H1 (cell line): Measurements from ENCODE around the gene VIT. TPM values are rescaled to one million over a fixed set of nuclear protein-coding genes. Genes with fewer than 3 reads are reported as not detected.
A peak's percentile ranks its signal among the peaks of the same experiment; 100 is the strongest.

ENCODE experiments used
- CTCF ChIA-PET: fragments of 300-600 bp; sonication (Branson Sonifier 250); formaldehyde crosslinking; loops from one replicate; lab custom pipeline; 2021; ENCODE audit not compliant: partially characterized antibody; lab: Charles Lee
- POLR2A ChIA-PET: fragments of 300-600 bp; sonication (Branson Sonifier 250); formaldehyde crosslinking; loops from one replicate; lab custom pipeline; 2021; ENCODE audit warnings: inconsistent platforms; ENCODE audit not compliant: partially characterized antibody; lab: Charles Lee
- DNase-seq, 2 experiments: peaks; one replicate each; pipeline versions ENCODE4 v3.0.0 to v3.0.0-alpha.2; 2010 to 2022; ENCODE audit warnings: low spot score in 2 of 2, low read depth in 1 of 2, mixed read lengths in 1 of 2
- FAIRE-seq: peaks from 2 replicates; lab custom pipeline; 2011; peaks lifted over from hg19 to GRCh38; lab: Jason Lieb, UNC
- H2AFZ ChIP-seq: 2 replicates; pipeline ENCODE4 v1.8.1; 2012; ENCODE audit warnings: low read length, inconsistent platforms
- H2AK5ac ChIP-seq: 2 replicates; pipeline ENCODE4 v1.6.1; 2013; ENCODE audit warnings: low read depth, low read length
- H2BK120ac ChIP-seq: replicated peaks from 2 replicates; pipeline ENCODE3; 2013; ENCODE audit warnings: low read depth, low read length, inconsistent platforms
- H2BK12ac ChIP-seq: 2 replicates; pipeline ENCODE4 v1.6.1; 2013; ENCODE audit warnings: low read depth, low read length
- H2BK15ac ChIP-seq: 2 replicates; pipeline ENCODE4 v1.6.1; 2013; ENCODE audit warnings: low read length
- H2BK20ac ChIP-seq: 2 replicates; pipeline ENCODE4 v1.6.1; 2013; ENCODE audit warnings: low read length
- H2BK5ac ChIP-seq: 2 replicates; pipeline ENCODE4 v1.6.1; 2013; ENCODE audit warnings: low read depth, low read length
- H3K14ac ChIP-seq: 2 replicates; pipeline ENCODE4 v1.6.1; 2013; ENCODE audit warnings: inconsistent platforms; ENCODE audit not compliant: insufficient read length
- H3K18ac ChIP-seq: 2 replicates; pipeline ENCODE4 v1.6.1; 2013; ENCODE audit warnings: low read length; ENCODE audit errors: extremely low read depth
- H3K23ac ChIP-seq: 2 replicates; pipeline ENCODE4 v1.6.1; 2013; ENCODE audit warnings: inconsistent platforms; ENCODE audit not compliant: insufficient read length
- H3K23me2 ChIP-seq: 2 replicates; pipeline ENCODE4 v1.6.1; 2013; ENCODE audit warnings: low read depth, low read length
- H3K27ac ChIP-seq: 2 replicates; pipeline ENCODE4 v1.6.1; 2011; ENCODE audit warnings: low read depth, low read length, inconsistent platforms
- H3K27me3 ChIP-seq, 4 experiments: replicated peaks in 1 of 4; 1 replicate in 1 of 4; 2 replicates in 3 of 4; pipeline versions ENCODE4 v1.6.1 to v1.8.1; 2011 to 2013; ENCODE audit warnings: low read length in 3 of 4, mild to moderate bottlenecking in 3 of 4, inconsistent platforms in 2 of 4, mixed read lengths in 2 of 4, moderate library complexity in 1 of 4; ENCODE audit not compliant: control insufficient read depth in 3 of 4, insufficient read depth in 3 of 4; ENCODE audit errors: extremely low read depth in 1 of 4
- H3K36me3 ChIP-seq, 4 experiments: 2 replicates each; pipeline versions ENCODE4 v1.6.1 to v1.8.1; 2011 to 2013; ENCODE audit warnings: mild to moderate bottlenecking in 4 of 4, low read length in 3 of 4, moderate library complexity in 2 of 4, control low read depth in 1 of 4, inconsistent platforms in 1 of 4; ENCODE audit not compliant: insufficient read depth in 4 of 4, control insufficient read depth in 2 of 4
- H3K4ac ChIP-seq: replicated peaks from 2 replicates; pipeline ENCODE3; 2013; ENCODE audit warnings: low read length, low read depth, mixed read lengths, inconsistent platforms; ENCODE audit not compliant: insufficient read length
- H3K4me1 ChIP-seq, 4 experiments: replicated peaks in 1 of 4; 1 replicate in 1 of 4; 2 replicates in 3 of 4; pipeline versions ENCODE4 v1.6.1 to v1.8.1; 2011 to 2013; ENCODE audit warnings: low read length in 3 of 4, inconsistent platforms in 2 of 4, mixed read lengths in 1 of 4; ENCODE audit not compliant: insufficient read depth in 4 of 4, control insufficient read depth in 3 of 4
- H3K4me2 ChIP-seq, 2 experiments: 2 replicates each; pipeline versions ENCODE4 v1.6.1 to v1.8.1; 2011 to 2013; ENCODE audit warnings: low read depth in 2 of 2, low read length in 2 of 2, control low read depth in 1 of 2, inconsistent platforms in 1 of 2, mild to moderate bottlenecking in 1 of 2; ENCODE audit not compliant: insufficient read depth in 1 of 2
- H3K4me3 ChIP-seq, 4 experiments: fragments of 200-600, 300-600 bp in 1 of 4; sonication (generic), shearing (Covaris generic), sonication (Bioruptor Twin) in 1 of 4; 2 replicates each; pipeline versions ENCODE4 v1.5.1 to v1.8.1; 2011 to 2016; ENCODE audit warnings: low read length in 4 of 4, low read depth in 3 of 4, control low read depth in 2 of 4, inconsistent platforms in 2 of 4, mild to moderate bottlenecking in 2 of 4, mixed read lengths in 1 of 4, moderate library complexity in 1 of 4; ENCODE audit not compliant: insufficient read depth in 2 of 4; ENCODE audit errors: extremely low read depth in 1 of 4
- H3K56ac ChIP-seq: replicated peaks from 2 replicates; pipeline ENCODE3; 2013; ENCODE audit warnings: low read depth, mild to moderate bottlenecking, mixed read lengths, low read length, inconsistent platforms; ENCODE audit not compliant: insufficient read length
- H3K79me1 ChIP-seq: 2 replicates; pipeline ENCODE4 v1.6.1; 2013; ENCODE audit warnings: low read depth, low read length, control low read depth
- H3K79me2 ChIP-seq, 2 experiments: 2 replicates each; pipeline versions ENCODE4 v1.6.1 to v1.8.1; 2012 to 2013; ENCODE audit warnings: low read length in 2 of 2, mild to moderate bottlenecking in 2 of 2, inconsistent platforms in 1 of 2; ENCODE audit not compliant: insufficient read depth in 2 of 2, control insufficient read depth in 1 of 2
- H3K9ac ChIP-seq, 4 experiments: replicated peaks in 1 of 4; 1 replicate in 1 of 4; 2 replicates in 3 of 4; pipeline versions ENCODE4 v1.6.1 to v1.8.1; 2011 to 2013; ENCODE audit warnings: low read depth in 3 of 4, low read length in 3 of 4, control low read depth in 2 of 4, mild to moderate bottlenecking in 2 of 4, moderate library complexity in 2 of 4, inconsistent platforms in 1 of 4; ENCODE audit errors: extremely low read depth in 1 of 4
- H3K9me3 ChIP-seq, 2 experiments: 2 replicates each; pipeline versions ENCODE4 v1.6.1 to v1.8.1; 2012 to 2013; ENCODE audit warnings: mild to moderate bottlenecking in 2 of 2, moderate library complexity in 2 of 2, control low read depth in 1 of 2, inconsistent platforms in 1 of 2, low read depth in 1 of 2, low read length in 1 of 2, mixed read lengths in 1 of 2; ENCODE audit not compliant: insufficient read depth in 2 of 2
- H4K20me1 ChIP-seq, 2 experiments: replicated peaks in 1 of 2; 2 replicates each; pipeline versions ENCODE3 to v1.8.1; 2011 to 2013; ENCODE audit warnings: inconsistent platforms in 2 of 2, low read length in 2 of 2, mild to moderate bottlenecking in 1 of 2; ENCODE audit not compliant: insufficient read depth in 2 of 2, control insufficient read depth in 1 of 2
- H4K5ac ChIP-seq: 2 replicates; pipeline ENCODE4 v1.6.1; 2013; ENCODE audit warnings: low read length, low read depth, mixed read lengths, inconsistent platforms; ENCODE audit not compliant: insufficient read length
- H4K8ac ChIP-seq: 2 replicates; pipeline ENCODE4 v1.8.0; 2013; ENCODE audit warnings: mild to moderate bottlenecking, moderate library complexity, low read length, inconsistent platforms; ENCODE audit not compliant: insufficient read depth; ENCODE audit errors: extremely low read depth
- H4K91ac ChIP-seq: replicated peaks from 2 replicates; pipeline ENCODE3; 2013; ENCODE audit warnings: low read length, mixed read lengths, inconsistent platforms; ENCODE audit not compliant: insufficient read length
- EGR1 ChIP-seq: IDR thresholded peaks from 2 replicates; pipeline ENCODE4 v1.6.1; 2011; ENCODE audit warnings: low read depth, low read length, borderline replicate concordance
- HDAC6 ChIP-seq: IDR thresholded peaks from one replicate; pipeline ENCODE4 v1.7.1; 2012; ENCODE audit warnings: low read depth, mild to moderate bottlenecking, inconsistent platforms, low read length, moderate library complexity
- KDM4A ChIP-seq: IDR thresholded peaks from one replicate; pipeline ENCODE4 v1.7.1; 2012; ENCODE audit warnings: low read depth, mild to moderate bottlenecking, moderate library complexity, low read length, inconsistent platforms; ENCODE audit not compliant: severe bottlenecking
- RNF2 ChIP-seq: fragments of 200-900, 300-1000 bp; sonication (generic); IDR thresholded peaks from 2 replicates; pipeline ENCODE4 v1.7.1; 2016; ENCODE audit warnings: borderline replicate concordance, low read depth, mild to moderate bottlenecking, antibody characterized with exemption, low read length; ENCODE audit not compliant: poor library complexity, severe bottlenecking; ENCODE audit errors: missing control alignments
- RXRA ChIP-seq: IDR thresholded peaks from 2 replicates; pipeline ENCODE4 v1.6.1; 2011; ENCODE audit warnings: low read depth, mild to moderate bottlenecking, low read length, moderate library complexity; ENCODE audit not compliant: insufficient read depth
- SIX5 ChIP-seq: IDR thresholded peaks from 2 replicates; pipeline ENCODE4 v1.6.1; 2011; ENCODE audit warnings: mild to moderate bottlenecking, low read depth, low read length
- TBP ChIP-seq: IDR thresholded peaks from 2 replicates; pipeline ENCODE4 v1.6.1; 2011; ENCODE audit warnings: low read depth, low read length, improper control_type of control experiment
- YY1 ChIP-seq: IDR thresholded peaks from 2 replicates; pipeline ENCODE4 v1.6.1; 2011; ENCODE audit warnings: low read depth, mild to moderate bottlenecking, low read length
- whole genome bisulfite sequencing, 2 experiments: shearing (Covaris generic) in 1 of 2; methylation state at CpG; one replicate each; pipeline versions ENCODE4 v1.1.6 to v1.1.7; 2013 to 2015; ENCODE audit warnings: low lambda C conversion rate in 2 of 2, mixed read lengths in 2 of 2, inconsistent platforms in 1 of 2, low coverage in 1 of 2, missing lambda C conversion rate in 1 of 2; ENCODE audit not compliant: insufficient replicate concordance in 2 of 2, insufficient coverage in 1 of 2, insufficient read length in 1 of 2; ENCODE audit errors: extremely low coverage in 1 of 2, missing lambda C conversion rate in 1 of 2; 5-methylcytosine and 5-hydroxymethylcytosine counted together
- polyA plus RNA-seq, 7 experiments: library from polyadenylated mRNA; depleted of rRNA in 3 of 7; stranded (reverse) in 5 of 7; unstranded in 2 of 7; fragments of >200 nt in 5 of 7; fragments of 200-250 nt in 2 of 7; gene quantifications; 1 replicate in 5 of 7; 2 replicates in 1 of 7; 4 replicates in 1 of 7; pipeline versions ENCODE4 v1.2.1 to v1.2.3, GENCODE V29; 2011 to 2013; ENCODE audit warnings: missing spikeins in 2 of 7, mixed read lengths in 2 of 7
- total RNA-seq: library from RNA; stranded (reverse); fragmentation: NEBNext Ultra II Directional; extraction: Animal tissue kit (Norgen Biotek cat#: 25700); gene quantifications from 2 replicates; pipeline ENCODE4 v1.2.1, GENCODE V29; 2021
- TF ChIP-seq, protein P1 (sequence below): IDR thresholded peaks from 2 replicates; pipeline ENCODE4 v1.6.1; 2011; ENCODE audit warnings: low read depth, mild to moderate bottlenecking, low read length; ENCODE audit not compliant: insufficient read depth

VIT gene
- total and polyA plus RNA-seq, 2 of the 8 experiments (the other 6 are each of a cell fraction or from before 2014, with no cell fraction given): 0.03 TPM; not detected in 1

DNA sequence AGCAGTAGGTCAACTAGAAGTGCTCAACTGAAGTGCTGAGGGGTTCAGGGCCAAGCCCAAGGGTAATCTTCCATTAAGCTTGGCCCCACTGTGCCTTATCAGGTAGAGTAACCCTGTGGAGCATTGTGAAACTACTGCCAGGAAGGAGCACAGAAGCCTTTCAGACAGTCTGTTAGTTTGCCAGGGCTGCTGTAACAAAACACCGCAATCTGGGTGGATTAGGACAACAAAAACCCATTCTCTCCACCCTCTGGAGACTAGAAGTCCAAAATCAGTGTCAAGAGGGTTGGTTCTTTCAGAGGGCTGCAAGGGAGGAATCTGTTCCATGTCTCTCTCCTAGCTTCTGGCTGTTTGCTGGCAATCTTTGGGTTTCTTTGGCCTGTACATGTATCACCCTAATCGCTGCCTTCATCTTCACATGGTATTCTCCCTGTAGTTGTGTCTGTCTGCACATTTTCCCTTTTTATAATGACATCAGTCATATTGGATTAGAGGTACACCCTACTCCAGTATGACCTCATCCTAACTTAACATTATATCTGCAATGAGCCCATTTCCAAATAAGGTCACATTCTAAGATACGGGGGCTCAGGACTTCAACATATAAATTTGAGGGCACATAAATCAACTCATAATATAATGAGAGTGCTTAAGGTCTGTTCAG lies 21.2 kb downstream of the VIT start:
- Histone ChIP-seq H3K4me2 (no peak overlapping the region), H3K9ac (no peak overlapping the region), H2AK5ac (no peak overlapping the region), H2BK12ac (no peak overlapping the region), H2BK120ac (no peak overlapping the region), H3K36me3 (no peaks in the 10 kb centered on the region), H3K4ac (no peak overlapping the region), H3K79me1 (no peaks in the 10 kb centered on the region), H3K4me3 (no peak overlapping the region), H4K20me1 (no peaks in the 10 kb centered on the region), H3K23me2 (no peaks in the 10 kb centered on the region), H3K9me3 (no peaks in the 10 kb centered on the region), H3K27me3 (no peaks in the 10 kb centered on the region), H3K79me2 (no peaks in the 10 kb centered on the region), H3K14ac (no peak overlapping the region), H4K8ac (no peak overlapping the region), H2BK5ac (no peak overlapping the region), H3K18ac (no peak overlapping the region), H2BK20ac (no peak overlapping the region), H4K5ac (no peak overlapping the region), H2AFZ (0 out of 2 replicates have a peak overlapping the region, but pooled peaks have one; percentile 64), H4K91ac (no peak overlapping the region), H3K56ac (no peak overlapping the region), H3K27ac (no peak overlapping the region), H2BK15ac (no peak overlapping the region), H3K4me1 (peaks cover 0 to 6% (median 2%) of the 10 kb centered on the region in 4 experiments; a peak in 3 of 7 replicates), H3K23ac (no peak overlapping the region)
- DNase-seq (peak in 1 of 2 experiments; percentile 16), FAIRE-seq (no peak)
- ChIA-PET CTCF (interaction anchor here (0.7 kb wide), 1 partner anchor 102 kb away, joined by 3 read pairs; no protein-coding TSS in a partner anchor), POLR2A (no interaction called here)
- TF ChIP-seq SIX5 (no peak), HDAC6 (no peak), RXRA (no peak), YY1 (no peak), EGR1 (no peak), TBP (no peak), RNF2 (no peak), KDM4A (no peak)
- TF ChIP-seq, protein P1, sequence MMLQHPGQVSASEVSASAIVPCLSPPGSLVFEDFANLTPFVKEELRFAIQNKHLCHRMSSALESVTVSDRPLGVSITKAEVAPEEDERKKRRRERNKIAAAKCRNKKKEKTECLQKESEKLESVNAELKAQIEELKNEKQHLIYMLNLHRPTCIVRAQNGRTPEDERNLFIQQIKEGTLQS: no peak
- 94% methylated on average over 3 of the region's 3 CpGs; no CpG with 5 or more reads in 1 of the 2 experiments for WGBS, 2 experiments
